GM21528 (cell line): ENCODE results near the gene CD226.
A peak's percentile ranks its signal among the peaks of the same experiment; 100 is the strongest.
"Not testable (repeated sequence)": the region's sequence is repeated elsewhere in the genome, so short reads cannot be mapped to it uniquely, and the experiment has no call there.

ENCODE experiments used
- ATAC-seq: cut with Tn5 transposase; IDR thresholded peaks from one replicate; pipeline ENCODE4 v1.9.1; 2021; ENCODE audit warnings: mild to moderate bottlenecking, moderate library complexity; ENCODE audit not compliant: unreplicated experiment, low FRiP score

Gene CD226

GRCh38 chr18:69876490-69876889, 71.2 kb downstream of the CD226 start:
- ATAC-seq = no peak

DNA sequence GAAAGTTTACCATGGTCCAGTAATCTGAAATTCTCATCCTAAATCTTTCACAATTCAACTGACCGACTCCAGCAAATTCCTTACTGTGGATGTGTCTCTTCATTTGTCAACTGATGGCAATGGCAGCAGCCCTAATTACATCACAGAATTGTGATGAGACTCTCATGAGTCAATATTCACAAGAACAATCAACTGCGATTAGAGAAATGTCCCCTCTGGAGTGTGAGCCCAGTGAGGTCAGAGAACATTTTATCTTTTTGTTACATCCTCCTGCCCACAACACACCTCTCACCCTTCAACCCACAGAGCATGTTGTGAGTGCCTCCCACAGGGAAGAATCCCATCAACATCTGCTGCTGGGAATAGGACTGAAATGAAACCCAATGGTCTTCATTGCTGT, 73.6 kb downstream of the CD226 start:
- ATAC-seq = no peak

DNA sequence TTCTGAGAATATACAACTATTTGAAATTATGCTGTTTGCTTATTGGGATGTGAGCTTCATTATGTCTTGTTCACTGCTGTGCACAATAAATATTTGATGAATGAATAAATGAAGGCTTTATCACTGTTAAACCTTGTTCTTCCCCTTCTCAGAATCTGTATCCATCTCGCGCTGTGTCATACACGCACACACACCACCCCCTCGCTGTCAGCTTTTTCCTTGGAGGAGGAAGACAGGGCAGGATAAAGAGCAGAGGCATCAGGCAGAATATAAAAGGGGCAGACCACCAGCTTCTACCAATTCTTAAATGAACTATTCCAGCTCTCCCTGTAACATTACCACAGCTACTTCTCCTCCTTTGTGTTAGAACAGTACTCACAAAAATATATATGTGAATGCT, 75.0 kb downstream of the CD226 start:
- no peak for ATAC-seq

- no peak for ATAC-seq
Observed at GRCh38 chr18:69871363-69871762, 76.3 kb downstream of the CD226 start.

DNA sequence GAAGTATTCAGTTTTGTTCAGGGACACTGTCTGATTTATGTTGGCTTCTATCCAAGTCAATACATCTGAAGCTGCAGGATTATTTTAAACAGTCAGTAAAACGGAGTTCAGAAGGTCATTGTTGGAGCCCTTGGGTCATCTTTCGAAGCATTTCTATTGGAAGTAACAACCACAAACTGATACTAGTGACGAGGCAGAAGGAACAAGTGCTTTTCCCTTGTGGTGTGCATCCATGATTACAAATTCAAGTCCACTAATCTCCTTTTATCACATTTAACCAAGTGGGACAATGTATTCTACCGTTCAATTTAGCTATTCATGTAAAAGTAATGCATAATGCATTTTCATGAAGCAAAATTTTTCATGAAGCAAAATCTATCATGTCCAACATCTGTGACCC, 76.9 kb downstream of the CD226 start:
- ATAC-seq = no peak

DNA sequence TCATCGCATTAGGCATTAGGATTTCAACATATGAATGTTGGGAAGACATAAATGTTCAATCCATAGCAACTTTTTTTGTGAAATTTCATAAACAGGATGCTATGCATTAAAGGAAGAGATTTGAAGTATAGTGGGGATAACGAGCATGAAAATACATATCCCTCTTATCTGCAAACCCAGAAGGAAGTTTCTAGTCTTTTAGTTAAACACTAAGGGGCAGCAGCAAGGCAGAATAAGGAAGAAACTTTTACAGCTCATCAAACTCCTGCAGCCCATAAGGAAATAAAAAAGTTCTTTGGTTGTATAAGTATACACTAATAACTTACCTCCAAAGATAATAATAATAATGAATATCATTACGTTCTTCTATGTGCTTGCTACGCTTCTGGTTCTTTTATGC, 81.5 kb downstream of the CD226 start:
- ATAC-seq = no peak

DNA sequence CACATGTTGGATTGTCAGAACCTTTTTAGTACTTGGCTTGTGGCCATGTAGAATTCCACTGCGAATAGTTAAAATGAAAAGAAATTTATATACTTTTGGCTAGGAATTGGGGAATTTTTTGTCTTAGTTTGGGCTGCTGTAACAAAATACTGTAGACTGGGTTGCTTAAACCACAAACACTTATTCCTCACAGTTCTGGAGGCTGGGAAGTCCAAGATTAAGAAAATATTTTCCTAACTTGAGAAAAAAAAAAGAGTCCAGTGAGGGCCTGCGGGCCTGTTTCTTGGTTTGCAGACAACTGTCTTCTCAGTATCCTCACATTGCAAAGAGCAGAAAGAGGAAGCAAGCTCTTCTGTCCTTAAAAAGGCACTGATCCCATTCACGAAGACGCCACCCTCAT, 81.9 kb downstream of the CD226 start:
- ATAC-seq = no peak

GRCh38 chr18:69864802-69865201, 82.9 kb downstream of the CD226 start:
- ATAC-seq = peak; percentile 85

DNA sequence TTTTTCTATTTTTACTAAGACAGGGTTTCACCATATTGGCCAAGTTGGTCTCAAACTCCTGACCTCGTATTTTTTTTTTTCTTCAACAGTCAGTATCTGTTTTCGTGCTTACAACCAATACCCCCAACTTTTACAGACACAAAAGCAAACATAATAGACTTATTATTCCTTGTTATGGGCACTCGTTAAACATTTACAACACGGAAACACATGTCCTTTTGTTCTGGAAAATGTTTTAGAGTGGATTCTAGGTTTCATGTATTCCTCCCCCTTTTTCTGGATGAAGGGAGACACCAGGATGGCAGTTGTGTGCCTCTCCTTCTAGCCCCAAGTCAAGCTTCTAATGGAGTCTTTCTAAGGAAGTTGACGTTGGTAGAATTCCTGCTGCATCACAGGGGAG, 88.8 kb downstream of the CD226 start:
- no peak for ATAC-seq

GRCh38 chr18:69854455-69854854, 93.2 kb downstream of the CD226 start:
- no peak for ATAC-seq

- ATAC-seq = no peak
Observed at GRCh38 chr18:69853051-69853450, 94.6 kb downstream of the CD226 start.

GRCh38 chr18:69845593-69846506, 101.8 kb downstream of the CD226 start:
- ATAC-seq = no peak

- no peak for ATAC-seq
Observed at GRCh38 chr18:69844656-69845055, 103.0 kb downstream of the CD226 start.

GRCh38 chr18:69843015-69843414, 104.7 kb downstream of the CD226 start:
- ATAC-seq = no peak

GRCh38 chr18:69841117-69841516, 106.6 kb downstream of the CD226 start:
- no peak for ATAC-seq

GRCh38 chr18:69840445-69840844, 107.2 kb downstream of the CD226 start:
- ATAC-seq = no peak

- ATAC-seq = no peak
Observed at GRCh38 chr18:69840001-69840400, 107.7 kb downstream of the CD226 start.

- no peak for ATAC-seq
Observed at GRCh38 chr18:69839497-69839896, 108.2 kb downstream of the CD226 start.

DNA sequence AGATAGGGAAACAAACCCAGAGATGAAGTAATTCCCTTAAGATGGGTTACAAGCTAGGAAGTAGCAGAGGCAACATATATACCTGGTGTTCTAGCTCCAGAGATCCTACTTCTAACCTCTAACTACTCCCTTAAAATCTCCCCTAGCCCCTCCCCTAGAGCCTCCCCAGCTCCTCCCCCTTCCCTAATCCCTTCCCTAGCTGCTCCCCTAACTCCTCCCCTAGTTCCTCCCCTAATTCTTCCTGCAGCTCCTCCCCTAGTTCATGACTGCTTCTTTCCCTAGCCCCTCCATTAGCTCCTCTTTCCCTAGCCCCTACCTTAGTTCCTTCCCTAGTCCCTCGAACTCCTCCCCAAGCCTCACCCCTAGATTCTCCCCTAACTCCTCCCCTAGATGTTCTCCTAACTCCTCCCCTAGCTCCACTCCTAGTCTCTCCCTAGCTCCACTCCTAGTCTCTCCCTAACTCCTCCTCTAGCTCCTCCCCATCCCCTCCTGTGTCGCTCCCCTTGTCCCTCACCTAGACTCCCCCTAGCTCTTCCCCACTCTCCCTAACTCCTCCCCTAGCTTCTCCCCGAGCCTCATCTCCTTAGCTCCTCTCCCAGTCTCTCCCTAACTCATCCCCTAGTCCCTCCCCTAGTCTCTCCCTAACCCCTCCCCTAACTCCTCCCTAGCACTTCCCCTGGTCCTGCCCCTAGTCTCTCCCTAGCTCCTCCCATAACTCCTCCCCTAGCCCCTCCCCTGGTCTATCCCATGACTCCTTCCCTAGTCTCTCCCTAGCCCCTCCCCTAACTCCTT, 108.9 kb downstream of the CD226 start:
- ATAC-seq = no peak

DNA sequence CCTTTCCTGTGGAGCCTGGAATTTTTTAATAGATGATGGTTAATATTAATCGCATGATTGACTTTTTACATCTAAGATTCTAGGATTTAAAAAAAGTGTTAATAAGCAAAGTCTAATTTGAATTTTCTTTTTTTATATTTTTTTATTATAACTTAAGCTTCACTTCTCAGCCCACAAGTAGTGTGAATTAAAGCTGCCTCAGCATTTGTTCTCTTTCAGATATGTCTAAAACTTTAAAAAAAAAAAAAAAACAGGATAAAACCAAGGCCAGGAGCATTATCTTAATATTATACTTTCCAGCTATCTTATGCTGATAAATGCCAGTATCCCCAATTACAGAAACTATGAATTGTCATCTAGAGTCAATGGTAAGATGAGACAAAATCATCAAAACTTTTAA, 109.7 kb downstream of the CD226 start:
- no peak for ATAC-seq

DNA sequence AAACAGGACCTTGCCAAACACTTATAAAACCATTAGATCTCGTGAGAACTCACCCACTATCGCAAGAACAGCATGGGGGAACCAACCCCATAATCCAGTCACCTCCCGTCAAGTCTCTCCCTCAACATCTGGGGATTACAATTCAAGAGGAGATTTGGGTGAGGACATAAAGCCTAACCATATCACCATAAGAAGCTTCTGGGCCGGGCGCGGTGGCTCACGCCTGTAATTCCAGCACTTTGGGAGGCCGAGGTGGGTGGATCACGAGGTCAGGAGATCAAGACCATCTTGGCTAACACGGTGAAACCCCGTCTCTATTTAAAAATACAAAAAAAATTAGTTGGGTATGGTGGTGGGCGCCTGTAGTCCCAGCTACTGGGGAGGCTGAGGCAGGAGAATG, 112.7 kb downstream of the CD226 start:
- not testable (repeated sequence) for ATAC-seq

GRCh38 chr18:69830189-69830588, 117.5 kb downstream of the CD226 start:
- ATAC-seq = no peak
